OCI-LY3 (cell line): Measurements from ENCODE around the gene CDH4.

Experiments used
- H2AFZ ChIP-seq: fragments of 200-600, 300-600 bp; shearing (Covaris generic); 2 replicates; pipeline ENCODE4 v1.6.0; 2014; ENCODE audit warnings: antibody characterized with exemption, low read depth, low read length
- H3K27ac ChIP-seq: fragments of 200-600, 300-600 bp; sonication (generic); 2 replicates; pipeline ENCODE4 v1.5.1; 2014; ENCODE audit warnings: mild to moderate bottlenecking, low read length, moderate library complexity, mixed read lengths
- H3K27me3 ChIP-seq: fragments of 200-600, 300-600 bp; sonication (generic); 2 replicates; pipeline ENCODE4 v1.6.1; 2014; ENCODE audit warnings: low read depth, low read length, mixed read lengths
- H3K36me3 ChIP-seq: fragments of 200-600, 300-600 bp; sonication (generic); replicated peaks from 2 replicates; pipeline ENCODE3; 2014; ENCODE audit warnings: low read depth, low read length, mixed read lengths
- H3K4me1 ChIP-seq: fragments of 300-600, 200-600 bp; sonication (generic); 2 replicates; pipeline ENCODE4 v1.6.1; 2014; ENCODE audit warnings: low read length, mixed read lengths
- H3K4me2 ChIP-seq: fragments of 200-600, 300-600 bp; sonication (generic); 2 replicates; pipeline ENCODE4 v1.6.1; 2014; ENCODE audit warnings: low read length, mixed read lengths
- H3K4me3 ChIP-seq: fragments of 300-600, 200-600 bp; sonication (generic); 2 replicates; pipeline ENCODE4 v1.5.1; 2014; ENCODE audit warnings: antibody characterized with exemption, mild to moderate bottlenecking, low read length, moderate library complexity
- H3K79me2 ChIP-seq: fragments of 300-600, 200-600 bp; shearing (Covaris generic); 2 replicates; pipeline ENCODE4 v1.6.1; 2014; ENCODE audit warnings: mild to moderate bottlenecking, low read length, mixed read lengths
- H3K9ac ChIP-seq: fragments of 300-600, 200-600 bp; shearing (Covaris generic); 2 replicates; pipeline ENCODE4 v1.6.0; 2014; ENCODE audit warnings: mild to moderate bottlenecking, low read length, moderate library complexity
- H3K9me3 ChIP-seq: fragments of 200-600, 300-600 bp; shearing (Covaris generic); 2 replicates; pipeline ENCODE4 v1.6.1; 2014; ENCODE audit warnings: low read length, mixed read lengths; ENCODE audit not compliant: insufficient read depth
- H4K20me1 ChIP-seq: fragments of 200-600, 300-600 bp; sonication (generic); 2 replicates; pipeline ENCODE4 v1.6.1; 2016; ENCODE audit warnings: low read length, mixed read lengths; ENCODE audit not compliant: insufficient read depth
- EZH2phosphoT487 ChIP-seq: fragments of 200-600 bp; shearing (Covaris generic); IDR thresholded peaks from 2 replicates; pipeline ENCODE4 v1.6.1; 2018; ENCODE audit warnings: antibody characterized with exemption, mixed run types, low read depth
- TF ChIP-seq, protein P1 (sequence below): fragments of 200-600, 300-600 bp; sonication (generic); IDR thresholded peaks from 2 replicates; pipeline ENCODE4 v1.5.1; 2014; ENCODE audit warnings: antibody characterized with exemption, low read length, low read depth

CDH4 gene

DNA sequence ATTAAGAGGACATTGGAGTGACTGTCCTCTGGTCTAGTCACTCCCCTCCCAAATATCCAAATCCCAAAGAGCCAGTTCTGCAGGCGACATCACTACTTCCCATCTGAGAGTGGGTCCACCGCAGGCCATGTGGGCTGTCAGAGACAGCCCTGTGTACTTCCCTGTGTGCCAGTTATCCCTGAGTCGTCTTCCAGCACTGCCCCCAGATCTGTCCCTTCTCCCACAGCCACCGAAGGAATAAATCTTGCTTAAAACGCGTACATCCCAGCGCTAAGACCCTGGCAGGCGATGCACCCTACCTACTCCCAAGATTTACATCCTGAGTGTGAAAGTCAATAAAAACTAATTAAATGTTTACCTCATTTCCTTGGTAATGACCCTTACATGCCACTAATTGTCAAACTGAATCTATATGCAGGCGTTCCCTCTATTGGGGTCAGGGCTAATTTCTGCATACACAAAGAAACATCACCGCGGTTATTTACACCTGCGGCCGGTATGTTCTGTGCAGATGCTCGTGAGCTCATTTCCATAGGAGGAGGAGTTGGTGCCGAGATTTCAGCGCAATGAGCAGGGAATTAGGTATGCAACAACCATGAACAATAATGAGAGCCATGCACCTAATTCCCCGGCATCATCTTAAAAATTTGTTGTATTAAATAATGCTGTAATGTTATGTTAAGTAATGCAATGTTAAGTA lies 31.3 kb upstream of the CDH4 start:
- H4K20me1 ChIP-seq: no peaks in the 10 kb centered on the region
- H3K27ac ChIP-seq: no peak overlapping the region
- no peak overlapping the region for H3K4me2 ChIP-seq
- H3K9ac ChIP-seq: no peak overlapping the region
- TF ChIP-seq, protein P1, sequence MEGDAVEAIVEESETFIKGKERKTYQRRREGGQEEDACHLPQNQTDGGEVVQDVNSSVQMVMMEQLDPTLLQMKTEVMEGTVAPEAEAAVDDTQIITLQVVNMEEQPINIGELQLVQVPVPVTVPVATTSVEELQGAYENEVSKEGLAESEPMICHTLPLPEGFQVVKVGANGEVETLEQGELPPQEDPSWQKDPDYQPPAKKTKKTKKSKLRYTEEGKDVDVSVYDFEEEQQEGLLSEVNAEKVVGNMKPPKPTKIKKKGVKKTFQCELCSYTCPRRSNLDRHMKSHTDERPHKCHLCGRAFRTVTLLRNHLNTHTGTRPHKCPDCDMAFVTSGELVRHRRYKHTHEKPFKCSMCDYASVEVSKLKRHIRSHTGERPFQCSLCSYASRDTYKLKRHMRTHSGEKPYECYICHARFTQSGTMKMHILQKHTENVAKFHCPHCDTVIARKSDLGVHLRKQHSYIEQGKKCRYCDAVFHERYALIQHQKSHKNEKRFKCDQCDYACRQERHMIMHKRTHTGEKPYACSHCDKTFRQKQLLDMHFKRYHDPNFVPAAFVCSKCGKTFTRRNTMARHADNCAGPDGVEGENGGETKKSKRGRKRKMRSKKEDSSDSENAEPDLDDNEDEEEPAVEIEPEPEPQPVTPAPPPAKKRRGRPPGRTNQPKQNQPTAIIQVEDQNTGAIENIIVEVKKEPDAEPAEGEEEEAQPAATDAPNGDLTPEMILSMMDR: no peak
- TF ChIP-seq EZH2phosphoT487: no peak
- no peaks in the 10 kb centered on the region for H3K36me3 ChIP-seq
- no peaks in the 10 kb centered on the region for H3K27me3 ChIP-seq
- H3K9me3 ChIP-seq: no peaks in the 10 kb centered on the region
- H3K79me2 ChIP-seq: no peaks in the 10 kb centered on the region
- no peak overlapping the region for H3K4me3 ChIP-seq
- no peak overlapping the region for H2AFZ ChIP-seq
- H3K4me1 ChIP-seq: no peaks in the 10 kb centered on the region

DNA sequence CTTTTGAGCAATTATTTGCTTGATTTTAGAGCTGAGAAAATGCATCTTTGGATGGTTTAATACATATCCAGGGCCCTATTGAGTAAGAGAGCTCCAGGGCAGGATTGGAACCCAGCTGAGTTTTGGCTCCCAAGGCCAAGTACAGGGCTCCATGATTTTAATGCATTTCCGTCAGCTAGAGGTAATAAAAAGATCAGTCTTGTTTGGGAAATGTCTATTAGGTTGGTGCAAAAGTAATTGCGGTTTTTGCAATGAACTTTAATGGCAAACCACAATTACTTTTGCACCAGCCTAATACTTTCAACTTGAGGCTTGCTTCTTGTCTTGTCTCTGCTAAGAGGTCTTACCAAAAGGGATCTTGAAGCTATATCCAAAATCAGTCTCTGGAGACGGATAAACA lies 29.4 kb upstream of the CDH4 start:
- Histone ChIP-seq H3K79me2 (no peaks in the 10 kb centered on the region), H3K4me1 (no peaks in the 10 kb centered on the region), H3K9ac (no peak overlapping the region), H3K27me3 (no peaks in the 10 kb centered on the region), H3K9me3 (no peaks in the 10 kb centered on the region), H4K20me1 (no peaks in the 10 kb centered on the region), H3K4me3 (no peak overlapping the region), H3K4me2 (no peak overlapping the region), H3K36me3 (no peaks in the 10 kb centered on the region), H2AFZ (no peak overlapping the region), H3K27ac (no peak overlapping the region)
- TF ChIP-seq, protein P1: no peak
- no peak for TF ChIP-seq EZH2phosphoT487

DNA sequence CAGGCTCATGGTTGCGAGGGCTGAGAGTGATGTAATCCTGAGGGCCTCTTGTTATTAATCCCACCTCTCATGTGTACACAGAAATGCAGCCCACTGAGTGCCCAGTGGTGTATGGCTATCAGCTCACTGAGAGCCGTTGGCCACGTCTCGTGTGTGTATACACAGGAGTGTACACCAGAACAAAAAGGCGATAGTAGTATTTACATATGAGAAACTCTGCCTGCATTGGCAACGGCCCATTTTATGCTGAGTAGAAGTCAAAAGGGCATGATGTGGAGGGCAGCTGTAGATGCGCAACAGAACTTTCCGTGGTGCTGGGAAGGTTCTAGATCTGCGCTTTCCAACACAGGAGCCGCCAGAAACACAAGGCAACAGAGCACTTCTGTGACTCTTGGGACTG lies 28.9 kb upstream of the CDH4 start:
- H3K27me3 ChIP-seq: no peaks in the 10 kb centered on the region
- H4K20me1 ChIP-seq: no peaks in the 10 kb centered on the region
- no peaks in the 10 kb centered on the region for H3K79me2 ChIP-seq
- H3K4me2 ChIP-seq: no peak overlapping the region
- no peak overlapping the region for H3K9ac ChIP-seq
- no peak overlapping the region for H2AFZ ChIP-seq
- H3K9me3 ChIP-seq: no peaks in the 10 kb centered on the region
- TF ChIP-seq, protein P1: no peak
- TF ChIP-seq EZH2phosphoT487: no peak
- no peak overlapping the region for H3K4me3 ChIP-seq
- no peaks in the 10 kb centered on the region for H3K4me1 ChIP-seq
- H3K36me3 ChIP-seq: no peaks in the 10 kb centered on the region
- no peak overlapping the region for H3K27ac ChIP-seq

DNA sequence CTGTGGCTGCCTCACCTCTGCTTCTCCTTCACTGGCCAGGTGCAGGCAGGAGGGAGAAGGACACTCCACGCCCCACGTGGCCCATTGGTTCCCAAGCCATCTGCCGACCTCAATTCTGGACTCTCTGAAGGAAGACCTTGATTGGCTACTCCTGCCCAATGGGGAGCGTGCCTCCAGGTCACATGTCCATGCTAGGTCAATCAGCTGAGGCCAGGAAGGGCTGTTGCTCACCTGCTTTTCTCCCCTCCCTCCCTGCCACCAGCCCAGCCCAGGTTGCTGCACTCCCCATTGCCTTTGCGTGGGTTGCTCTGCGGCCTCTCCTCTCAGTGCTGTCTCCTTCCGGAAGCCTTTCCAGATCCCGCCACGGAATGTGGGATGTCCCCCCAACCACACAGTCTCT lies 21.9 kb upstream of the CDH4 start:
- H3K9ac ChIP-seq: no peak overlapping the region
- no peak for TF ChIP-seq EZH2phosphoT487
- TF ChIP-seq, protein P1: no peak
- H3K27ac ChIP-seq: no peak overlapping the region
- no peaks in the 10 kb centered on the region for H3K27me3 ChIP-seq
- H3K4me3 ChIP-seq: no peak overlapping the region
- H3K4me1 ChIP-seq: no peaks in the 10 kb centered on the region
- no peaks in the 10 kb centered on the region for H4K20me1 ChIP-seq
- no peaks in the 10 kb centered on the region for H3K79me2 ChIP-seq
- no peak overlapping the region for H2AFZ ChIP-seq
- no peaks in the 10 kb centered on the region for H3K36me3 ChIP-seq
- no peaks in the 10 kb centered on the region for H3K9me3 ChIP-seq
- H3K4me2 ChIP-seq: no peak overlapping the region
